ENCODE results near the gene ASAH2B.
"Not testable (repeated sequence)": the region's sequence is repeated elsewhere in the genome, so short reads cannot be mapped to it uniquely, and the experiment has no call there.

DNA sequence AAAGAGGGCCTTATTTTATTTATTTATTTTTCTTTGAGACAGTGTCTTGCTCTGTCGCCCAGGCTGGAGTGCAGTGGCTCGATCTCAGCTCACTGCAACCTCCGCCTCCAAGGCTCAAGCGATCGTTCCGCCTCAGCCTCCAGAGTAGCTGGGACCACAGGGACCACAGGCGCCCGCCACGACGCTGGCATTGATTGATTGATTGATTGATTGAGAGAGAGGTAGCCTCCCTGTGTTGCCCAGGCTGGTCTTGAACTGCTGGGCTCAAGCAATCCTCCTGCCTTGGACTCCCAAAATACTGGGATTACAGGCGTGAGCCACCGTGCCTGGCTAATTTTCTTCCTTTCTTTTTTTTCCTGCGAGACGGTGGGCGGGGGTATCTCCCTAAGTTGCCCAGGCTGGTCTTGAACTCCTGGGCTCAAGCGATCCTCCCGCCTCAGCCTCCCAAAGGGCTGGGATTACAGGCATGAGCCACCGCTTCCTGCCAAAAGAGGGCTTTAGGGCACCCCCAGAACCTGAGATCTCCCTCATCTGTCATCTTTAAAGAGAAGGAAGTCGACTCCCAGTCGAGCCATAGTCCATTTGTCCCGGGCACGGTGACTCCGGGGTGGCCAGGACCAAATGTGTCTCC, 634 bp upstream of the ASAH2B start:
- TF ChIP-seq MYC (IDR thresholded peaks at IDR 0.05; ENCODE audit: low read depth, low read length); EZH2 (IDR thresholded peaks at IDR 0.05; ENCODE audit: borderline replicate concordance, low read depth, low read length, severe bottlenecking); POLR2AphosphoS5 (IDR thresholded peaks at IDR 0.05; ENCODE audit: insufficient read depth, low read depth, low read length); POLR2A (IDR thresholded peaks at IDR 0.05; ENCODE audit: low read depth, low read length); GATA2 (IDR thresholded peaks at IDR 0.05; ENCODE audit: insufficient read depth, insufficient read length, low read depth, low read length); FOS (IDR thresholded peaks at IDR 0.05; ENCODE audit: borderline replicate concordance, insufficient read depth, low read length): not testable (repeated sequence)
- TF ChIP-seq, protein P1, sequence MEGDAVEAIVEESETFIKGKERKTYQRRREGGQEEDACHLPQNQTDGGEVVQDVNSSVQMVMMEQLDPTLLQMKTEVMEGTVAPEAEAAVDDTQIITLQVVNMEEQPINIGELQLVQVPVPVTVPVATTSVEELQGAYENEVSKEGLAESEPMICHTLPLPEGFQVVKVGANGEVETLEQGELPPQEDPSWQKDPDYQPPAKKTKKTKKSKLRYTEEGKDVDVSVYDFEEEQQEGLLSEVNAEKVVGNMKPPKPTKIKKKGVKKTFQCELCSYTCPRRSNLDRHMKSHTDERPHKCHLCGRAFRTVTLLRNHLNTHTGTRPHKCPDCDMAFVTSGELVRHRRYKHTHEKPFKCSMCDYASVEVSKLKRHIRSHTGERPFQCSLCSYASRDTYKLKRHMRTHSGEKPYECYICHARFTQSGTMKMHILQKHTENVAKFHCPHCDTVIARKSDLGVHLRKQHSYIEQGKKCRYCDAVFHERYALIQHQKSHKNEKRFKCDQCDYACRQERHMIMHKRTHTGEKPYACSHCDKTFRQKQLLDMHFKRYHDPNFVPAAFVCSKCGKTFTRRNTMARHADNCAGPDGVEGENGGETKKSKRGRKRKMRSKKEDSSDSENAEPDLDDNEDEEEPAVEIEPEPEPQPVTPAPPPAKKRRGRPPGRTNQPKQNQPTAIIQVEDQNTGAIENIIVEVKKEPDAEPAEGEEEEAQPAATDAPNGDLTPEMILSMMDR (IDR thresholded peaks at IDR 0.05; ENCODE audit: extremely low read depth in 1 of 2, insufficient read depth in 1 of 2, low read depth in 1 of 2, low read length in 2 of 2): not testable (repeated sequence)

All from endothelial cell of umbilical vein (primary cell).